VCaP (cell line): ENCODE data around the gene TANK.
A peak's percentile ranks its signal among the peaks of the same experiment; 100 is the strongest.

Experiments
- H3K27ac ChIP-seq: fragments of 450-650 bp; 2 replicates; pipeline ENCODE4 v1.5.1; 2017
- TF ChIP-seq, protein P1 (sequence below): fragments of 450-650 bp; conservative IDR thresholded peaks from 2 replicates; pipeline ENCODE4 v1.5.1; 2017; ENCODE audit warnings: mild to moderate bottlenecking, moderate library complexity

The TANK gene

DNA sequence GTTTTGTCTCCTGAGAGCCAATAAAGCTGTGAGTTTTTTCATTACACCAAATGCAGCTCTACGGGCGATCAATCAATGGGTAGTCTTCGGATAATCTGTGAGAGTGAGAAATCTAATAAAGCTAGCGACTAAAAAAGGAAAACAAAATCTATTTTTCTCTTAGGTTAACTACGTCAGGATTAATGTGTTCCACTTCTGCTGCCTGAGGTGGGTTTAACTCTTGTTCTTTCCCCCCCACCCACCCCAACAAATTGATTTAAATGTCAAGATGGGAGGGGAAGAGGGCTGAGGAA, 85.0 kb downstream of the TANK start:
- TF ChIP-seq, protein P1, sequence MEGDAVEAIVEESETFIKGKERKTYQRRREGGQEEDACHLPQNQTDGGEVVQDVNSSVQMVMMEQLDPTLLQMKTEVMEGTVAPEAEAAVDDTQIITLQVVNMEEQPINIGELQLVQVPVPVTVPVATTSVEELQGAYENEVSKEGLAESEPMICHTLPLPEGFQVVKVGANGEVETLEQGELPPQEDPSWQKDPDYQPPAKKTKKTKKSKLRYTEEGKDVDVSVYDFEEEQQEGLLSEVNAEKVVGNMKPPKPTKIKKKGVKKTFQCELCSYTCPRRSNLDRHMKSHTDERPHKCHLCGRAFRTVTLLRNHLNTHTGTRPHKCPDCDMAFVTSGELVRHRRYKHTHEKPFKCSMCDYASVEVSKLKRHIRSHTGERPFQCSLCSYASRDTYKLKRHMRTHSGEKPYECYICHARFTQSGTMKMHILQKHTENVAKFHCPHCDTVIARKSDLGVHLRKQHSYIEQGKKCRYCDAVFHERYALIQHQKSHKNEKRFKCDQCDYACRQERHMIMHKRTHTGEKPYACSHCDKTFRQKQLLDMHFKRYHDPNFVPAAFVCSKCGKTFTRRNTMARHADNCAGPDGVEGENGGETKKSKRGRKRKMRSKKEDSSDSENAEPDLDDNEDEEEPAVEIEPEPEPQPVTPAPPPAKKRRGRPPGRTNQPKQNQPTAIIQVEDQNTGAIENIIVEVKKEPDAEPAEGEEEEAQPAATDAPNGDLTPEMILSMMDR: no peak
- H3K27ac ChIP-seq: no peak overlapping the region

DNA sequence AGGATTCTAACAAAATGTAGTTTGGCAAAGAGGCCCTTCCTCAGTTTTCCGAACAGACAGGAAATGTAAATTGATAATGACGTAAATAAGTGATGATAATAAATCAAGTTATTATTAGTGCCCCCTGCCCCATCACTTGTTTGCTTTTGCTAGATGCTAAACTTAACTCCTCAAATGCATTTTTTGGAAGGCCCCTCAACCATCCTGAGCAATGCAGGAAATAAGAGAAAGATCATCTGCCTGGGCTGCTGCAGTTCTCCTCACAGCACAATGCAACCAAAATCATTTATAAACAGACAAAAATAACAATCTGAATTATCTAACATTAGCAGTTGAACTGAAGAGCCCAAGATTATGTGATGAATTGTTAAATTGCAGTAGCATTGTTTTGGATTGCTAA, 85.4 kb downstream of the TANK start:
- TF ChIP-seq, protein P1: no peak
- H3K27ac ChIP-seq: no peak overlapping the region

DNA sequence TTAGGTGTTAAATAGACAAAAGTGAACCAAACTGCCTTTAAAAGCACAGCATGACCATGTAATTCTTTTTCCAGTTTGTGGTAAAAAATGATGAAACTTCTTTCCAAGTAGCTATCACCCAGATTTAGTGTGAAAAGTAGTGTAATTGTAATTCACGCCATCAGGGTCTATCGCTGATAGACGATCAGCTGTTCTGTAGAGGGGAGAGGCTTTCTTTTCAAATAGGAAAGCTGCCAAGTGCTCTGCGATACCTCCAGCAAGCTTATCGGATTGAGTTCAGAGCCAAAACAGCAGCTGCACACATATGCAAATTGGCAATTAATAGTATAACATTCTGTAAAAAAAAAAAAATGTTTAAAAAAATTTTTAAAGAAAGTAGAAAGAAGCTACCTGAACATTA, 86.1 kb downstream of the TANK start:
- H3K27ac ChIP-seq: no peak overlapping the region

DNA sequence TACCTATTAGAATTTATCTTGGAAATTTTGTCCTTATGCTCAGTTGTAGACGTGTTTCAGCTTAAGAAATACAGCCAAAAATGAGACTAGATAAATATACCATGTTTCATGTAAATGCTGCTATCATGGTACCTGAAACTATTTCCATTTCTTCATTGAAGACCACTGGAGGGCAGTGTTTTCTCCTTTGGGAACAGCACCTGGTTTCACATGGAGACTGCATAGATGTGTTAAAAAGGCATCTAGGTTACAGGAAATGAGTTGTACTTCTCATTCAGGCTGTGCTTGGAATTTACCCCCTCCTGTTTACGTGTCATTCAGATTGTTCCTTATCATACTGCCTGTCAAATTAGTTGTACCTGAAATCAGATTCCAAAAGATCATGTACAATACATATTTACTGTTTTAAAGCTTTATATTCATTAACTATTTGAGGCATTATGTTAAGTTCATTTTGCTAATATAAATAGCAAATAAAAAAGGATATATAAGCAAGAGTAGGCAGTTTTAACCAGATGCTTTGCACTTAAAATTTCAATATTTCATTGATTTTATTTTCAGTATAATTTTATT, 90.7 kb downstream of the TANK start:
- no peak overlapping the region for H3K27ac ChIP-seq
- TF ChIP-seq, protein P1: peak; percentile 85

More for the DNA sequence above, 86.1 kb downstream of the TANK start:
- TF ChIP-seq, protein P1: no peak

DNA sequence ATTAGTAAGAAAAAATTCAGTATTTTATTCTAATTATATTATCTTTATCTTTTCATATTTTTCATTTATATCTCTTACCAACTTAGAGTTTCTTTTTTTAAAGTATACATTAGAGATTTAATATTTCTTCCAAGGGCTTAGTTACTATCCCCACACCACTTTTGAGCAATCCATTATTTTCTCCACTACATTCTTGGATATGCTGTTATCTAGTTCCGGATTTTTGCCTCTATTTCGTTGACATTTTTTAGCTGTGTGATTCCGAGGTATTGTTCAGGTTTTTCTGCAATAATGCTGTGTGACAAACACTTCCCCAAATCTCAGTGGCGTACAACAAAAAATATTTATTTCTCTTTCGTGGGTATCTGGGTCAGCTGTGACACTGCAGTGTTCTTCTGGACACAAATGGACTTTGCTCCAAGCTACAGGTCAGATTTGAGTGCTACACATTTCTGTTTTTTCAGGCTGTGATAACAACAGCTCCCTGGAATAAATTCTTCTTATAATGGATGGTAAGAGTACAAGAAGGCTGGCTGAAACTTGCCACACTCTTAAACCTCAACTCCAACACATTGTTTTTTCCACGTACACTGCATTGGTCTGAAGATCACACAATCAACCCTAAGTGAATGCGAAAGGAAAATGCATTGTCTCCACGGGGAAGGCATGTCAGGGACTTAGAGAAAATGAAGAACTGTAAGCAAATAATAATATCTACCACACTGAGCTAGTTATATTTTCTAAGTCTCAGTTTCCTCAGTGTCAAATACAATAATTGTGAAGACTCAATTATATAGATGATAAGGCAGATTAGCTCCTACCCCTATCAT, 97.1 kb downstream of the TANK start:
- H3K27ac ChIP-seq: no peak overlapping the region
- TF ChIP-seq, protein P1: no peak

DNA sequence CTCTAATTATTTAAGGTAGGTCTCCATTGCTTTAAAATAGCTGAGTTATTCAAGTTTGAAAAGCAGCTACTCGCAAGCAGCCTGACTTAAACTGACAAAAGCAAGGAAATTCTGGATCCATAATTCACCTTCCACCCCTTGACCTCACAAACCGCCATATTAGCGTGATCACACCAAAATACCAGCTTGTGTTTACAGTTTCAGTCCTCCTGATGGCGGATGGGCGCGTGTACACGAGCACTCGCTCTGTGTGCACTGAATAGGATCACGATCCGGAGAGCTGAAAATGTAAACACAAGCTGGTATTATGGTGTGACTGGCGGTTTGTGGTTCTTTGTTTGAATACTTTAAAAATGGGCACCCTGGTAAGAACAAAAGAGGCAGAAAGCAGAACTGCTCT, 105.6 kb downstream of the TANK start:
- TF ChIP-seq, protein P1: no peak
- H3K27ac ChIP-seq: no peak overlapping the region

DNA sequence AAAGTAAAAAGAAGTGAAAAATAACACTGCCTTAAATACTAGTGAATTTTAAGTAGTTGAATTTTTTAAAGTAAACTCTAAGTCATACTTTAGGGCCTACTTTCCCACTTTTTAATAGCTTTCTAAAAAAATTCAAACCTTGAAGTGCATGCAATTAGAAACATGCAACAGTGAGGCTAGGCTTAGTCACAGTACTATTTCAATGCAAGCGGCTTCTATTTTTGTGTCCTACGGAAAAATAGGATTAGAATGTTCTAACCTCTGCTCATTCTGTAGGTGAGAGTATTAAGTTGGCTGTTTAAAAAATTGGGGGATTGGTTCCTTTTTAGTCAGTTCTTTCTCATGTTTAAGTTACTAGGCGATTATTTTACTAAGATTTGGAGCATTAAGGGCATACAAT, 108.9 kb downstream of the TANK start:
- no peak overlapping the region for H3K27ac ChIP-seq
- TF ChIP-seq, protein P1: no peak
